ENCODE measurements around the gene CEP104. TPM values are rescaled to one million over a fixed set of nuclear protein-coding genes. Genes with fewer than 3 reads are reported as not detected.

The CEP104 gene
- total RNA-seq, 1 donor from 2014 or later, result 32.3 TPM

GRCh38 chr1:3895951-3896325 lies 38.9 kb upstream of the CEP104 start:
- DNase-seq (no peak), ATAC-seq (ENCODE audit: poor library complexity) (no peak)
- intact Hi-C loops (cut with DNase I), result no loop called here

GRCh38 chr1:3895279-3895950 lies 38.4 kb upstream of the CEP104 start:
- DNase-seq, result no peak
- intact Hi-C loops (cut with DNase I), result no loop called here
- no peak for ATAC-seq (ENCODE audit: poor library complexity)

GRCh38 chr1:3894626-3895278 lies 37.7 kb upstream of the CEP104 start:
- DNase-seq (no peak), ATAC-seq (ENCODE audit: poor library complexity) (no peak)
- intact Hi-C loops (cut with DNase I), result no loop called here

GRCh38 chr1:3893190-3893589 lies 36.2 kb upstream of the CEP104 start:
- DNase-seq (no peak), ATAC-seq (ENCODE audit: poor library complexity) (no peak)
- intact Hi-C loops (cut with DNase I), result no loop called here

GRCh38 chr1:3892748-3893147 lies 35.7 kb upstream of the CEP104 start:
- peak; percentile 57 for ATAC-seq (ENCODE audit: poor library complexity)
- DNase-seq, result peak; percentile 73
- intact Hi-C loops (cut with DNase I), result no loop called here

GRCh38 chr1:3891329-3891865 lies 34.4 kb upstream of the CEP104 start:
- DNase-seq, result no peak
- intact Hi-C loops (cut with DNase I), result no loop called here
- no peak for ATAC-seq (ENCODE audit: poor library complexity)

- intact Hi-C loops (cut with DNase I), result no loop called here
- ATAC-seq (ENCODE audit: poor library complexity) (peak; percentile 36), DNase-seq (no peak)
These were observed 33.6 kb upstream of the CEP104 start for GRCh38 chr1:3890389-3891328.

GRCh38 chr1:3889936-3890335 lies 32.9 kb upstream of the CEP104 start:
- ATAC-seq (ENCODE audit: poor library complexity) (no peak), DNase-seq (no peak)
- intact Hi-C loops (cut with DNase I), result no loop called here

- ATAC-seq (ENCODE audit: poor library complexity), result no peak
- intact Hi-C loops (cut with DNase I), result no loop called here
- DNase-seq, result no peak
These were observed 31.3 kb upstream of the CEP104 start for GRCh38 chr1:3888301-3888700.

- DNase-seq (no peak), ATAC-seq (ENCODE audit: poor library complexity) (no peak)
- intact Hi-C loops (cut with DNase I), result no loop called here
These were observed 29.7 kb upstream of the CEP104 start for GRCh38 chr1:3886691-3887090.

GRCh38 chr1:3886106-3886670 lies 29.2 kb upstream of the CEP104 start:
- intact Hi-C loops (cut with DNase I), result no loop called here
- ATAC-seq (ENCODE audit: poor library complexity) (no peak), DNase-seq (no peak)

GRCh38 chr1:3885611-3886010 lies 28.6 kb upstream of the CEP104 start:
- ATAC-seq (ENCODE audit: poor library complexity), result no peak
- DNase-seq, result no peak
- intact Hi-C loops (cut with DNase I), result no loop called here

- no peak for ATAC-seq (ENCODE audit: poor library complexity)
- DNase-seq, result no peak
- intact Hi-C loops (cut with DNase I), result no loop called here
These were observed 28.0 kb upstream of the CEP104 start for GRCh38 chr1:3884966-3885365.

- ATAC-seq (ENCODE audit: poor library complexity) (no peak), DNase-seq (no peak)
- intact Hi-C loops (cut with DNase I), result no loop called here
These were observed 26.3 kb upstream of the CEP104 start for GRCh38 chr1:3883194-3883925.

- DNase-seq (no peak), ATAC-seq (ENCODE audit: poor library complexity) (no peak)
- intact Hi-C loops (cut with DNase I), result no loop called here
These were observed 24.1 kb upstream of the CEP104 start for GRCh38 chr1:3881193-3881480.

GRCh38 chr1:3880429-3881192 lies 23.6 kb upstream of the CEP104 start:
- intact Hi-C loops (cut with DNase I), result no loop called here
- no peak for ATAC-seq (ENCODE audit: poor library complexity)
- no peak for DNase-seq

GRCh38 chr1:3879787-3880428 lies 22.9 kb upstream of the CEP104 start:
- DNase-seq, result no peak
- ATAC-seq (ENCODE audit: poor library complexity), result no peak
- intact Hi-C loops (cut with DNase I), result no loop called here

GRCh38 chr1:3879099-3879498 lies 22.1 kb upstream of the CEP104 start:
- ATAC-seq (ENCODE audit: poor library complexity), result no peak
- DNase-seq, result no peak
- intact Hi-C loops (cut with DNase I), result no loop called here
